ENCODE measurements around the gene SLC39A11. TPM values are rescaled to one million over a fixed set of nuclear protein-coding genes. Genes with fewer than 3 reads are reported as not detected.
A peak's percentile ranks its signal among the peaks of the same experiment; 100 is the strongest.

Gene SLC39A11
- total RNA-seq, 1 donor from 2014 or later: 22.0 TPM

DNA sequence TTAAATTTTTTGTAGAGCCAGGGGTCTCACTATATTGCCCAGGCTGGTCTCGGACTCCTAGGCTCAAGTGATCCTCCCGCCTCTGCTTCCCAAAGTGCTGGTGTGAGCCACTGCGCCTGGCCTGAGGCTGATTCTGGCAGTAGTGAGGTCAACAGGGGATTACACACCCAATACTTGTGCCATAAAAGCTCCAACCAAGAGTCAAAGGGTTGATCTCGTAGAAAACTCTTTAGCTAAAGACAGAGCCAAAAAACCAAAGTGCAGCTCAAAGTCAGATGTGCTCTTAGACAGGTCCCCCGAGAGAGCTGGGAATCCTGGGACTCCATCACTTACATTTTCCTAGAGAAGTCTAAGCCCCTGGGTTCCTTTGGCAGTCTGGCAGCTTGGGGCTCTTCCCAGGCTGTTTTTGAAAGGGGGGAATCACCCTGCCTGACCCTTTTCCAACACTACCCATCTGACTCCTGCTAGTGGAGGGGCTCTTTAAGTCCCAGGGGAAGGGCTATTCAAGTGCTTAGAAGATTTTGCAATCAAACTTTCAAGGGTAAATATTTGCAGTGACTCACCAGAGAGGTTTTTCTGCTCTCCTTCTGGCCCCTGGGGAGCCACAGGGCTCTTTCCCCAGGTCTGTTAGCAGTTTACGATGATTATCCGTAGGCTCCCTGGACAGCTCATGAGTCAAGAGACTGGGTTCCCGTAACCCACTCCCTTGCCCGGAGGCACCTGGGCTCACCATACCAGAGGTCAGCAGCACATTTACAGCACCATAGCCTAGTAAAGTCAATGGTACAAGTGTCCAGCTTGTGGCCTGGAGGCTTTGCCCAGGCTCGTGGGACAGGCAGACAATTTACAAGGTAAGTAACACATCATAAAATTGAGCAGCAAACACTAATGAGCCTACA is 408.7 kb downstream of the SLC39A11 start:
- no peak for DNase-seq

DNA sequence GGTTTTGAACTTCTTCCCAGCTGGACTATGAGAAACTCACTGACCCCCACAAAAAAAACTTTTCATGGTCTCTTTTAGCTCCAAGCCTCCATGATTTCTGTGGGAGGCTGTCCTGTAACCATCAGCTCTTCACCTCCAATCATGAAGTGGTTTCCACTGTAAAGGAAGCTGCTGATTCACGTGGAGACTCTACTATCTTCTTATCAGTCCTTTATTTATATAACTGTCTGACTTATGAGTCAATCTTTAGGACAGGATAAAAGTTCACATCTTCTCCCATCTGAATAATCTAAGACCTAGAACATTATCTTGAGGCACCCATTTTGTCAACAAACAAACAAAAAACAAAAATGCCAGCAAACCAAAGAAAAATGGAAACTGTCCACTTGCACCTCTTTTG is 409.9 kb downstream of the SLC39A11 start:
- DNase-seq: no peak

DNA sequence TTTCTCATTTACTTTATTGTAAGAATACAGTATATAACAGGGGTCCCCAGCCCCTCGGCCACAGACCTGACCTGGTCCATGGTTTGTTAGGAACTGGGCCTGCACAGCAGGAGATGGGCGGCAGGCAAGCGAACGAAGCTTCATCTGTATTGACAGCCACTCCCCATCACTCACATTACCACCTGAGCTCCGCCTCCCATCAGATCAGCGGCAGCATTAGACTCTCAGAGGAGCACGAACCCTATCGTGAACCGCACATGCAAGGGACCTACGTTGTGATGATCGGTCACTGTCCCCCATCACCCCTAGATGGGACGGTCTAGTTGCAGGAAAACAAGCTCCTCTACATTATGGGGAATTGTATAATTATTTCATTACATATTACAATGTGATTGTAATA is 410.6 kb downstream of the SLC39A11 start:
- no peak for DNase-seq

DNA sequence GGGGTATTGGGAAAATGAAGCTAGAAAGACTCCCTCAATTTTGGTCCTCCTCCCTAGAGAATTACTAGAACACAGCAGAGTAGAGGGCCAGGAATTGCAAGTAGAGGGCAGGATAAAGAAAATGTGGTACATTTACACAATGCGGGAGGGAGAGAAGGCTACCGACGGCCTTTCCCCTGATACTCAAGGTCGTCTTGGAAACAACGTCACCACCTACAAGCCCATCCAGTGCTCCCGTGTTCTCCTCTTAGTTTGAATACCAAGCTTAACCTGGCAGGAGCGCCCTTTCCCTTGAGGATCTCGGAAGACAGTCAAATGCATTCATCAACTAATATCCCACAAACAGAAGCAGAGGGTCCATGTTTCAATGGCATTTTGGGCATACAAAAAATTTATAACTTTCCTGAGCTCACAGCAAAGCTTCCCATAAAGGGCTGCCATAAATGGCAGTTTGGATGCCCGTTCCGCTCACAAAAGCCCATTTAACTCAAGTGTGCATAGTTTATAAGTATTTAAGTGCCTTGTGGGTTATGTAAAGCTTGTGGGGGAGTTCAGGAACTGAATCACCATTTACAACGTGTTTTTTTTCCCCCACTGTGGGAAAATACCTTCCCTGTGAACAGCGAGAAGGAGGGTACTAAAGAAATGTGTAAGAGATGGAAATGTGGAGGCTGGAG is 414.6 kb downstream of the SLC39A11 start:
- DNase-seq: no peak

- no peak for DNase-seq
These were observed 415.4 kb downstream of the SLC39A11 start for GRCh38 chr17:72677108-72677507.

DNA sequence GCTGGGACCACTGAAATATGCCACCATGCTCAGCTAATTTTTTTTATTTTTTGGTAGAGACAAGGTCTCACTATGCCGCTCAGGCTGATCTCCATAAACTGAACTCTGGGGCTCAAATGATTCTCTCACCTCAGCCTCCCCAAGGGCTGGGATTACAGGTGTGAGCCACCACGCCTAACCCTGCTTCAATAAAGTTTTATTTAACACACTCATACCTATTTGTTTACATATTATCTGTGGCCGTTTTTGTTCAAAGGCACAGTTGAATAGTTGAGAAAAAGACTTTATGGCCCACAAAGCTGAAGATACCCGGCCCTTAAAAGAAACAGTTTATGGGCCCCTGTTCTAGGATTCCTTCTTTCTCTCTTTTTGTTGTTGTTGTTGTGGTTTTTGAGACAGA is 419.8 kb downstream of the SLC39A11 start:
- DNase-seq: no peak

DNA sequence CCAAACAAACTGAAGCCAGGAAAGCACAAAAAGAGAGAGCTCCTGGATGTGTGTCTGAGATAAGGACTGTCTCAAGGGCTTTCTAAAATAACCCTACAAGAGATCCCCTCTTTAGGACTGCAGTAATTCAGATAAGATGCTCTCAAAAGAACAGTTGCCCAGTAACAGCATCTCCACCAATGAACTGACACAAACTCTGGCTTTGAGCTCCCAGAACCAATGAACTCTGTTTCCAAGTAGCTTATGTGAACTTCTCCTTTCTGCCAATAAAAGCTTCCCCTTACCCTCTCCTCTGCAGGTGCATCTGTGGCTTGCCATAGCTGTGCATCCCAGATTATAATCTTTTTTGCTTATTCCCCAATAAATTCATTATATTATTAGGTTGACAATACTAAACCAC is 421.5 kb downstream of the SLC39A11 start:
- DNase-seq: no peak

DNA sequence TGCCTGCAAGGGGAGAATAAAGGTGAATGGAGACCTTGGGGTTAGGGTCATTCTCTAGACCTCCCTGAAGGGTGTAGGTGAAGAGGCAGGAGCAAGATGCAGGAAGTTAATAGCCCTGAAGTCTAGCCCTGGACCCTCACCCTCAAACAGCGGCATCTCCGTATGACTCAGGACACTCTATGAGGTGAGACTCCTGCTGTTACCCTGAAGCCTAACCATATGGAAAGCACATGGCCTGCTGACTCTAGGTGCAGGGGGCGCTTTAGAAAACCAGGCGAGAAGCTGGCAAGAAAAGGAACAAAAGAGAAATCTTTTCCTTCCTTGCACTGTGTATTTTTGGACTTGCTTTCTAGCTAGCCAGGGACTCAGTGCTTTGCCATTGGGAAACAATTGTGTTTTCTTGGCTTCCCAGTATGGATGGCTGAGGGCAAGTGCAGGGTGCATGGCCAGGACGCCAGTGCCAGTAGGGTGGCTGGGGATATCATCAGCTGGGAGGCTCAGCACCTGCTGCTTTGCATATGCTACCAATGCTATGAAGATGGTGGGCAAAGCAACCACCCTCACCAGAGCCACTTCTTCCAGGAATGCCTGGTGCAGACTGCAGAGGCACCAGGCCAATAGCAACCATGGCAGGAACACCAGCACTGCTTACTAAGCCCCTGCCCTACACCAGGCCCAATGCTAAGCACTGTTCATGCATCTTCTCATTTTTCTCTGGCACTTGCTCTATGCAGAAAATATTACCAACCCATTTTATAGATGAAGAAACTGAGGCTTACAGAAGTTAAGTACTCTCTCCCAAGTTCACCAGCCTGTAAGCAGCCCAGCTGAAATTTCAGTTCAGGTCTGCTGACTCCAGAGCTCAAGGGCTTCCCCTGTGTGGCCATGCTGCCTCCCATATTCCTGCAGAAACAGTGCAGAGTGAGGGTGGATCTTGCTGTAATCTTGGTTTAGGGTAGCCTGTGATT is 425.1 kb downstream of the SLC39A11 start:
- no peak for DNase-seq

GRCh38 chr17:72665852-72666851 is 426.3 kb downstream of the SLC39A11 start:
- peak; percentile 51 for DNase-seq

DNA sequence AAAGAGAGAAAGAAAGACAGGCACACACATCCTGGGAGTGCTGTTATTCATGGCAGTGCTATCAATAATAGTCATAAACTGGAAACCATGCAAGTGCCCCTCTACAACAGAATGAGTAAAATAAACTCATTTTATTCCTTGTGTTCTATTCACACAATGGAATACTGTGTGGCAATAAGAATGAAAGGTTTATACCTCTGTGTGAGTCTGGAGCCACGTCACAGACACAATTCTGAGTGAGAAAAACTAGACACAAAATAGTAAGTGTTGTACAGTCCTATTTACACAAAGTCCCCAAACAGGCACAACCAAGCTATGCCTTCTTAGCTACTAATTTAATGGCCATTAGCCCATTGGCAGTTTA is 429.7 kb downstream of the SLC39A11 start:
- DNase-seq: no peak

DNA sequence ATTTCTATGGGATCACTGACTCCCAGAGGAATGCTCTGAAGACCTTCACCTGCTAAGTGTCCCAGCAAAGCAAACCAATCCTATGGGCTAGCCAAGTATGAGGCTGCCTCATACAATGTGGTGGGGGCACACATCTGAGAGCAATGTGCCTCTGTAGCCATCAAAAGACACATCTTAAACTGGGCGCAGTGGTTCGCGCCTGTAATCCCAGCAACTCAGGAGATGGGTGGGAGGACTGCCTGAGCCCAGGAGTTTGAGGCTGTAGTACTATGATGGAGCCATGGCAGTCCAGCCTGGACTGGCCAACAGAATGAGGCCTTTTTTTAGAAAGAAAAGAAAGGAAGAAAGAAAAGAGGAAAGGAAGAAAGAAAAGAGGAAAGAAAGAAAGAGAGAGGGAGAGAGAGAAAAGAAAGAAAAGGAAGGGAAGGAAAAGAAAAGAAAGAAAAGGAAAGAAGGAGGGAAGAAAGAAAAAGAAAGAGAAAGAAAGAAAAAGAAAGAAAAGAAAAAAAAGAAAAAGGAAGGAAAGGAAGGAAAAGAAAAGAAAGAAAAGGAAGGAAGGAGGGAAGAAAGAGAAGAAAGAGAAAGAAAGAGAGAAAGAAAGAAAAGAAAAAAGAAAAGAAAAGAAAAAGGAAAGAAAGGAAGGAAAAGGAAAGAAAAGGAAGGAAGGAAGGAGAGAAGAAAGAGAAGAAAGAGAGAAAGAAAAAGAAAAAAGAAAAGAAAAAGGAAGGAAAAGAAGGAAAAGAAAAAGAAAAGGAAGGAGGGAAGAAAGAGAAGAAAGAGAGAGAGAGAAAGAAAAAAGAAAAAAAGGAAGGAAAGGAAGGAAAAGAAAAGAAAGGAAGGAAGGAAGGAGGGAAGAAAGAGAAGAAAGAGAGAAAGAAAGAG is 430.3 kb downstream of the SLC39A11 start:
- DNase-seq: no peak

GRCh38 chr17:72661116-72661944 is 431.2 kb downstream of the SLC39A11 start:
- peak; percentile 3 for DNase-seq

GRCh38 chr17:72660274-72661115 is 432.0 kb downstream of the SLC39A11 start:
- no peak for DNase-seq

DNA sequence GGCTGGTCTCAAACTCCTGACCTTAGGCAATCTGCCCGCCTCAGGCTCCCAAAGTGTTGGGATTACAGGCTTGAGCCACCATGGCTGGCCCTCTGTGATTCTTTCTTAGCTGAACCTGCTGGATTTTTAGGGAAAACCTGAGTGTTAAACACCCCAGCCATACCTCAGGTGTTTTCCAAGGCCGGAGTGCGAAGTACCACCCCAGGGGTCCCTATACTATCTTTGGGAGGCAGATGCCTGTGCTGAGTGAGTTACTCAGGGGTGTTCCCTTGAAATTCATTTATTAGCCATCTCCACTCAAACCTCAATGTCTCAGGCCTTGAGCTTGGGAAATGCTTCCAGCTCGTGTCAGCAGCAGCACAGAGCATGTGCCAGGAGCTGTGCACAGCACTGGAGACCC is 432.7 kb downstream of the SLC39A11 start:
- DNase-seq: no peak

GRCh38 chr17:72658675-72659074 is 433.8 kb downstream of the SLC39A11 start:
- DNase-seq: no peak

DNA sequence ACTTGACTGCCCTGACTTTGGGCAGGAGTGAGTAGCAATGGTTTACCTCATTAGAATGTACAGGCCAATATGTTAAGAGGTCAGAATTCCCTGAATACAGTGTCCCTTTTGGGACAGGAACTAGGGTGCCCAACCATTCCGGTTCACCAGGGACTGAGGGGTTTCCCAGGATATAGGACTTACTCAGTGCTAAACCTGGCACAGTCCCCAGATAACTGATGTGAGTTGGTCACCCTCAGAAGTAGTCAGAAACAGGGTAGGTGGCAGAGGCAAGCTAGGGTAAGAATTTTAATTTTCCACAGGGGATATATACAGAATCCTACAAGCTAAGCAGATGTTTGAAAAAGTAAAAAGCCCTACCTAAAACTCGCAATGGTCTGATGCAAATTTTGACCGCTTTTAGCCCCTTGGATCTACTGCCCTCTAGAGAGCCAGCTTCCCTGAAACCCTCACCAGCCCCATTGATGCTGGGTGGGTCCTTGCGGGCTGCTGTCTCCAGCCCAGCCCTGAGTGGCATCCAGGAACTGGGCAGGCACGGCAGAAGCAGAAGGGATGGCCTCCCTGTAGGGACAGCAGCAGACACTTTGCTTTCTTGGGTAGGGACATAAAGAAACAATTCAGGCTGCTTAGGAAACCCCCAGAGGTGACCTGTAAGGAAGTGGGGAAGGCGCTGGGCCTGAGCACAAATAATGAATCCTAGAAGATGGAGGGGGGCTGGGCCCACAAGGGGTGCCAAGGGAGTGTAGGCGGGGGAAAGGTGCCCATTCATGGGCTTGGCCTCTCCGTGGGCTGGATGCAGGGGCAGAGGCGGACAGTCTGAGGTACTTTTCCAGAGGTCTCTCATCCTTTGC is 434.8 kb downstream of the SLC39A11 start:
- DNase-seq: no peak

DNA sequence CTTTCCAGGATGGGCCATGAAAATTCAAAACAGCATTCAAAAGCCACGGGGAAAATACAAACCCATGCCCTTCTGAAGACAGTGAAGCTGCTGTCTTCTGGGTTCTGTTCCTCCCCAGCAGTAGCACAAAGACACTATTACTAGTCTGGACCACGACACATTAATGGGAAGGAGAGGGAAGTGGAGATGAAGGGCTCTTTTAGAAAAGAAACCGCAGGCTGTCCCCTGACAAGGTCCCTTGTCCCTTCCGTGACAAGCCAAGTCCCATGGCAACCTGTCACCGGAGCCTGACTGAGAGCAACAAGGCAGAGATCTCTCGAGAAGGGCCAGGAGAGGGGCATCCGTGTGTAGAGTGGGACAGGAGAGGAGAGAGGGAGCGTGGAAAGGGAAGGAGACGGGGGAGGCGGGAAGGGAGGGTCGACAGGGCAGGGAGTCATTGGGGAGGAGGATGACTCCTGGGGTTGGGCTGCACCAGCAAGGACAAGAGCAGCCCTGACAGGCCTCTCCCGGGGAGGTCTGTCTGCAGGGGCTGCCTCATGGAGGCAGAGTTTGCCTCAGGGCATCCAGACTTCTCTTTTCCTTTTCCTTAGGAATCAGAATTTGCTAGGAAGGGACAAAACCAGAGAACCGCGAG is 436.2 kb downstream of the SLC39A11 start:
- peak; percentile 9 for DNase-seq

Measured in skin of body (tissue), 2 donors.